Measurements from ENCODE around the gene WSB1.
"Not testable (repeated sequence)": the region's sequence is repeated elsewhere in the genome, so short reads cannot be mapped to it uniquely, and the experiment has no call there.

WSB1 gene, protein sequence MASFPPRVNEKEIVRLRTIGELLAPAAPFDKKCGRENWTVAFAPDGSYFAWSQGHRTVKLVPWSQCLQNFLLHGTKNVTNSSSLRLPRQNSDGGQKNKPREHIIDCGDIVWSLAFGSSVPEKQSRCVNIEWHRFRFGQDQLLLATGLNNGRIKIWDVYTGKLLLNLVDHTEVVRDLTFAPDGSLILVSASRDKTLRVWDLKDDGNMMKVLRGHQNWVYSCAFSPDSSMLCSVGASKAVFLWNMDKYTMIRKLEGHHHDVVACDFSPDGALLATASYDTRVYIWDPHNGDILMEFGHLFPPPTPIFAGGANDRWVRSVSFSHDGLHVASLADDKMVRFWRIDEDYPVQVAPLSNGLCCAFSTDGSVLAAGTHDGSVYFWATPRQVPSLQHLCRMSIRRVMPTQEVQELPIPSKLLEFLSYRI

DNA sequence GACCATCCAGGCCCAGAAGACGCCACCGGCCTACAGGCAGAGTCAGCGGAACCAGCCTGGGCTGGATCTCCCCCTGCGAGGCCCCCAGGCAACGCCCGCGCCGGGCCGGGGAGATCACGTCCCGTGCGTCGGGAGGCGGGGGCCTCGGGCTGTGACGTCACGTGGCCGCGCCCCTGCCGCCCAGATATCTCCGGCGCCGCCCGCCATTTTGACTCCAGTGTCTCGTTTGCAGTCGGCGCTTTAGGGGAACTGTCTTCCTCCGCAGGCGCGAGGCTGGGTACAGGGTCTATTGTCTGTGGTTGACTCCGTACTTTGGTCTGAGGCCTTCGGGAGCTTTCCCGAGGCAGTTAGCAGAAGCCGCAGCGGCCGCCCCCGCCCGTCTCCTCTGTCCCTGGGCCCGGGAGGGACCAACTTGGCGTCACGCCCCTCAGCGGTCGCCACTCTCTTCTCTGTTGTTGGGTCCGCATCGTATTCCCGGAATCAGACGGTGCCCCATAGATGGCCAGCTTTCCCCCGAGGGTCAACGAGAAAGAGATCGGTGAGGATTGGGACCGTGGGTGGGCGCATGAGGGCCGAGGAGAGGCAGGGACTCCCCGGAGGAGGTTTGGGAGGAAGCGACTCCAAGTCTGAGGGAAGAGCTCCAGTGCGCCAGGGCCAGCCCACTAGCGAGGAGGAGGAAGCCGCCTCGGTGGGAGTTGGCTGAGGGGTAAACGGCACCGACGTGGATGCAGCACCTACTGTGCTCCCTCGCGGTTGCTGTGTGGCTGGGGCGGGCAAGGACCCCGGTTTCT, at the start of gene WSB1:
Gene WSB1 (plus strand): TSS at position 217 of the 791 bp plus-strand sequence. CDS start 282 bp downstream, at position 499.
- H3K27ac Mint-ChIP-seq, result peak within 1 kb of the TSS; percentile 95
- H3K36me3 Mint-ChIP-seq, result peaks cover 17% of the 10 kb centered on the region
- no peaks in the 10 kb centered on the region for H3K27me3 Mint-ChIP-seq
- peaks cover 40% of the 10 kb centered on the region for H3K4me1 Mint-ChIP-seq
- peak within 1 kb of the TSS; percentile 90 for H3K4me3 Mint-ChIP-seq
- no peaks in the 10 kb centered on the region for H3K9me3 Mint-ChIP-seq
- ATAC-seq, result peak; percentile 96

DNA sequence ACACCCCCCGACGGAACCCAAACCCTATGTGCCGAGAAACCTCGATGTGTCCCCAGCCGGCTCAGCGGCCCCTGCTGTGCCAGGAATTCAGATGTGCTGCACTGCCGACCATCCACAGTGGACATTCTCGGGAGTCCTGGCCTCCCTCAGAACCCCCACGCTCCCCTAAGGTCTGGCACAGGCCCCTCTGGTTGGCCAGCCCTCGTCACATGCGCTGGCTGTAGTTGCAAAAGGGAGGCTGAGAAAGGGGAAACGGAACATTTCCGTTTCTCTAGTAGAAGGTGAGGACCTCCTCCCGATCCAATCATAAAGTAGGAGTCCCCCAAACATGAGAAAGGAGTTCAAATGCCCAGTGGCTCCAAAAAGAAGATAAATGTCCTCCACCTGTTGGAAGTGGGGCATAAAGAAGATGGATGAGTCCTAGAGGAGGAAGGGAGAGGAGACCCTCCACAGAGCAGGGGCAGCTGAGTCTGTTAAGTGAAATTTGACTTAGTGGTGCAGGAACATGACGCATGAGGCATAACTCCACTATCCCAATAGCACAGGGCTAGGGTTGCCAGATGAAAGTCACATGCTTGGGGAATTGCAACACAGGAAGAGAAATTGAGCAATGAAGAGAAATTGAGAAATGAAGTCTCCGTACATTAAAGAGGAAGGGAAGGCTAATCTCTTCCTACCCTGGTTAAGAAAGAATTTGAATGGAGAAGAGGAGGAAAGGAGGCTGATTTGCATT, 49.3 kb upstream of the WSB1 start:
- peaks cover 49% of the 10 kb centered on the region for H3K4me1 Mint-ChIP-seq
- no peaks in the 10 kb centered on the region for H3K27me3 Mint-ChIP-seq
- H3K4me3 Mint-ChIP-seq, result no peak overlapping the region
- no peak for ATAC-seq
- no peak overlapping the region for H3K27ac Mint-ChIP-seq
- H3K36me3 Mint-ChIP-seq, result no peaks in the 10 kb centered on the region
- H3K9me3 Mint-ChIP-seq, result no peaks in the 10 kb centered on the region

DNA sequence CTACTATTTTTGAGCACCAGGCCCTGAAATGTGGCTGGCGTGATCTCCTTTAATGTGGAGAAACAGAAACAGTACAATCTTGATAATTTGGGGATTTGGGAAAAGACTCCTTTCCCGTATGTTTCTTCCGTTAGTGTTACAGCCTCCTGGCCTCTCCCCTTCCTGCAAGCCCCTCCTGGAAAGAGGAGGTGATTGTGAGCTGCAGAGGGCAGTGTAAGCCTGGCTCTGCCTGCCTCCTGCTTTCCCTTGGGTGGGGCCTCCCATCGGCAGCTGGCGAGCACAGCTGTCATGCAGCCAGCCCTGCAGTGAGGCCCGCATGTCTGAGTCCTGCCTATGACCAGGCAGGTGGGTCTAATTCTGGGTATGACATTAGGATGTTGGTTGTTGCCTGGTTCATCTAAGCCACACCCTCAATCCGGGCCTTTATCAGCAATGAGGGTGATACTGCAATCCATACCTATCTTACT, 48.7 kb upstream of the WSB1 start:
- H3K4me1 Mint-ChIP-seq, result peaks cover 43% of the 10 kb centered on the region
- H3K4me3 Mint-ChIP-seq, result no peak overlapping the region
- H3K27ac Mint-ChIP-seq, result no peak overlapping the region
- peak; percentile 90 for ATAC-seq
- H3K36me3 Mint-ChIP-seq, result no peaks in the 10 kb centered on the region
- H3K9me3 Mint-ChIP-seq, result no peaks in the 10 kb centered on the region
- H3K27me3 Mint-ChIP-seq, result no peaks in the 10 kb centered on the region

DNA sequence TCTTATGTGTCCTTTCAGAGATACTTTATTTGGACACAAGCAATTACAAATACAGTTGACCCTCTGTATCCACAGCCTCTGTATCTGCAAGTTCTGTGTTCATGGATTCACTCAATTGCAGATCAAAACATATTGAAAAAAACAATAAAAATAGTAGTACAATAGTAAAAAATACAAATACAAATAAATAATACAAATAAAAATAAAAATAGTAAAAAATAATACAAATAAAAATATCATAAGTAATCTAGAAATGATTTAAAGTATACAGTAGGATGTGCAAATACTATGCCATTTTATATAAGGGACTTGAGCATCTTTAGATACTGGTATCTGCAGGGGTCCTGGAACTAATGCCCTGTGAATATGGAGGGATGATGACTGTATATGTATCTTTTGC, 47.4 kb upstream of the WSB1 start:
- Mint-ChIP-seq H3K9me3 (no peaks in the 10 kb centered on the region), H3K27ac (no peak overlapping the region), H3K27me3 (no peaks in the 10 kb centered on the region), H3K4me3 (no peak overlapping the region), H3K36me3 (no peaks in the 10 kb centered on the region), H3K4me1 (peaks cover 30% of the 10 kb centered on the region)
- no peak for ATAC-seq

DNA sequence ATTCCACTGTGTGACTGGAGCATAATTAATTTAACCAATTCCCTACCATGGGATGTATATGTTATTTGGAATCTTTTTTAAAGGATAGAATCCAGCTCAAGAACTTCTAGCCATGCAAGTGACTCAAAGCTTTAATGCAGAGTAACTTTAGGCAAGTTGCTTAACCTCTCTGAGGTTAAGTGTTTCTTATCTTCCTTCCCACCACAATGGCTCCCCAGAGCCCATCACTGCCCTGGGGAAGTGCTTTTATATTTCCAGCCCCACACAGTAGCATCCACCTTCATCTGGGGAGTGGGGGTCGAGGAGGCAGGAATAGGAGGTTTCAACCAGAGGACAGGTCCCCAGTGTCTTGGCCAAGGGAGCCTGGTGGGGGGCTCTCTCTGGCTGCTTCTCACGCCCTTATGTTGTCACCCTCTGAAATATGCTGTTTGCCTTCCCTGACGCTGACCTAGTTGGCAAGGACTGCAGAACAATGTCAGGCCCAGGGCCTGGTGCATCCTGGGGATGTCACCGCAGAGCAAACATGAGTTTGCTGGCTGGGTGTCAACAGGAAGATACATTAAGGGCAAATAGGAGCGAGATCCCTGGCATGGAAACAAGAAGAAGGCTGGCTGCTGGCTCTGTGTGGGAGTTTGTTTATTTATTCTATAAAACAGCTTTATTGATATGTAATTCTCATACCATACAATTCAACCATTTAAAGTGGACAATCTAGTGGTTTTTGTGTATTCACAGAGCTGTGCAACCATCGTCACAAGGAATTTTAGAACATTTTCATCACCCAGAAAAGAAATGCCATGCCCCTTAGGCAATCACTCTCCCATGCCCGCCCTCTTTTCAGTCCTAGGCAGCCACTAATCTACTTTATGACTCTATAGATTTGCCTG, 46.6 kb upstream of the WSB1 start:
- Mint-ChIP-seq H3K27ac (no peak overlapping the region), H3K36me3 (no peaks in the 10 kb centered on the region), H3K27me3 (no peaks in the 10 kb centered on the region), H3K4me1 (peaks cover 22% of the 10 kb centered on the region), H3K9me3 (no peaks in the 10 kb centered on the region), H3K4me3 (no peak overlapping the region)
- ATAC-seq, result no peak

DNA sequence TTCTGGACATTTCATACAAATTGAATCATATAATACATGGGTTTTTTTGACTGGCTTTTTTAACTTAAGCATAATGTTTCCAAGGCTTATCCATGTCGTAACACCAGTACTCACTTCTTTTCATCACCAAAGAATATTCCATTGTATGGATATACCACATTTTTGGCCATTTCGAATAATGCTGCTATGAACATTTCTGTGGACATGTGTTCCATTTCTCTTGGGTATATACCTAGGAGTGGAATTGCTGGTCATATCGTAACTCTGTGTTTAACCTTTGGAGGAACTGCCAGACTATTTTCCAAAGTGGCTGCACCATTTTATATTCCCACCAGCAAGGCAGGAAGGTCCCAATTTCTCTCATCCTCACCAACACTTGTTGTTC, 46.0 kb upstream of the WSB1 start:
- H3K36me3 Mint-ChIP-seq, result no peaks in the 10 kb centered on the region
- no peak overlapping the region for H3K27ac Mint-ChIP-seq
- H3K9me3 Mint-ChIP-seq, result no peaks in the 10 kb centered on the region
- no peaks in the 10 kb centered on the region for H3K27me3 Mint-ChIP-seq
- peaks cover 18% of the 10 kb centered on the region for H3K4me1 Mint-ChIP-seq
- no peak for ATAC-seq
- H3K4me3 Mint-ChIP-seq, result no peak overlapping the region

DNA sequence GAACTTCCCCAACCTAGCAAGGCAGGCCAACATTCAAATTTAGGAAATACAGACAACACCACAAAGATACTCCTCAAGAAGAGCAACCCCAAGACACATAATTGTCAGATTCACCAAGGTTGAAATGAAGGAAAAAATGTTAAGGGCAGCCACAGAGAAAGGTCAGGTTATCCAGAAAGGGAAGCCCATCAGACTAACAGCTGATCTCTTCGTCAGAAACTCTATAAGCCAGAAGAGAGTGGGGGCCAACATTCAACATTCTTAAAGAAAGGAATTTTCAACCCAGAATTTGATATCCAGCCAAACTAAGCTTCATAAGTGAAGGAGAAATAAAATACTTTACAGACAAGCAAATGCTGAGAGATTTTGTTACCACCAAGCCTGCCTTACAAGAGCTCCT, 43.1 kb upstream of the WSB1 start:
- not testable (repeated sequence) for H3K27ac Mint-ChIP-seq, ATAC-seq, H3K36me3 Mint-ChIP-seq, H3K27me3 Mint-ChIP-seq, H3K4me3 Mint-ChIP-seq, H3K4me1 Mint-ChIP-seq, H3K9me3 Mint-ChIP-seq

DNA sequence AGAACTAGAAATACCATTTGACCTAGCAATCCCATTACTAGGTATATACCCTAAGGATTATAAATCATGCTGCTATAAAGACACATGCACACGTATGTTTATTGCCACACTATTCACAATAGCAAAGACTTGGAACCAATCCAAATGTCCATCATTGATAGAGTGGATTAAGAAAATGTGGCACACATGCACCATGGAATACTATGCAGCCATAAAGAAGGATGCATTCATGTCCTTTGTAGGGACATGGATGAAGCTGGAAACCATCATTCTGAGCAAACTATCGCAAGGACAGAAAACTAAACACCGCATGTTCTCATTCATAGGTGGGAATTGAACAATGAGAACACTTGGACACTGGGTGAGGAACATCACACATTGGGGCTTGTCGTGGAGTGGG, 39.1 kb upstream of the WSB1 start:
- H3K9me3 Mint-ChIP-seq, H3K27me3 Mint-ChIP-seq, H3K4me1 Mint-ChIP-seq, H3K27ac Mint-ChIP-seq, H3K36me3 Mint-ChIP-seq, ATAC-seq, H3K4me3 Mint-ChIP-seq: not testable (repeated sequence)

DNA sequence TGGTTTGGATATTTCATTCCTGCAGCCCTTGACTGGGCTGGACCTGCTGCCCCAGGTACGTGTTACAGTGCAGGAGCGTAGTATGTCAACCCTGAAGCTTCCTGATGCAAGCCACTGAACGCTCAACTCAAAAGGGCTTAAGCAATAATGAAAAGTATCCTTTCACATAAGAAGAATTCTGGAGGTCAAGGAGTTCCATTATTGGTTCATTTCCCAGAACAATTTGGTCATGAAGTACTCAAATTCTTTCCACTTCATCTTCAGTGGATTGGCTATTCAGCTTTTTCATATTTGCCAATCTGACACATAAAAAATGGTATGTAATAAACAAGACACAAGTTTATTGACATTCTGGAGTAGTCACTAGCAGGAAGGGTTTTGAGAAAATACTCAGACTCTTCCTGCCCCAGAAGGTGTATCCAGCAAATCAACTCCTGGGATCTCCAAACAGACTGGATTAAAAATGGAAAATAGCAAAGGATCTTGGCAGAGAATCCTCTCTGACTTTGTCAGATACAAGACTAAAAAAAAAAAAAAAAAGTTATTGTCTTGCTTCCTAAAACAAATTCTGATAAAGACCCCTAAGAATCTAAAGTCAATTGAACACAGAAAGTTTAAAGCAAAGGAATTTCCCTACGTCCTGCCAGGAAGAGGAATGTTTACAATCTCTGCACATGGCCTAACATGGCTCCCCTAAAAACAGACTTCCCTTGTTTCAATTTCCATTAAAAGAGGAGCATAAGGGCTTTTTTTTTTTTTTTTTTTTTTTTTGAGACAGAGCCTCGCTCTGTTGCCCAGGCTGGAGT, 37.5 kb upstream of the WSB1 start:
- no peaks in the 10 kb centered on the region for H3K9me3 Mint-ChIP-seq
- no peaks in the 10 kb centered on the region for H3K27me3 Mint-ChIP-seq
- H3K4me3 Mint-ChIP-seq, result no peak overlapping the region
- no peaks in the 10 kb centered on the region for H3K4me1 Mint-ChIP-seq
- H3K36me3 Mint-ChIP-seq, result no peaks in the 10 kb centered on the region
- no peak for ATAC-seq
- H3K27ac Mint-ChIP-seq, result no peak overlapping the region

DNA sequence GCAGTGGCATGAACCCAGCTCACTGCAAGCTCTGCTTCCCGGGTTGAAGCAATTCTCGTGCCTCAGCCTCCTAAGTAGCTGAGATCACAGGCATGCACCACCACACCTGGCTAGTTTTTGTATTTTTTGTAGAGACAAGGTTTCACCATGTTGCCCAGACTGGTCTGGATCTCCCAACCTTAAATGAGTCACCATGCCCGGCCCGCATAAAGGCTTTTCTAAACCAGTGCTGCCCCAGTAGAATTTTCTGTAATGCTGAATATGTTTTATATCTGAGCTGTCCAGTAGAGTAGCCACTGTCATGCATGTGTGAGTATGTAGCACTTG, 36.9 kb upstream of the WSB1 start:
- Mint-ChIP-seq H3K9me3 (no peaks in the 10 kb centered on the region), H3K4me3 (no peak overlapping the region)
- no peak for ATAC-seq

DNA sequence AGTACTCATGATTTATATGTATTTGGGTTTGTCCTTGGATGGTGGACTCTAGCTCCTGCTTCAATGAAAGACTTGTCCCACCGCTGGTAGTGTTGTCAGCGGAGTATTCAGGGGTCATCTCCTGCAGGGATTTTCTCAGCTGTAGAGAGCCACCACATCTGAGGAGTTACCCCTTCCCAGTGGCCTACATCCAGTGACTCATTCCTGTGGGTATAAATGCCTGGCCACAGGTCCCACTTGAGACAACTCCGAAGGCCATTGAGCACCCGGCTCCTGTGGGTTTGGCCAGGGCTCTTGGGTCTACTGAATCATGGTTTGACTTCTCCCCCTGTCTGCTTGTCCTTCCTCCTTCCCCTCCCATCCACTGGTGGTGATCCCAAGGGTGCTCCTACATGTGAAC, 34.6 kb upstream of the WSB1 start:
- H3K9me3 Mint-ChIP-seq, result no peaks in the 10 kb centered on the region
- ATAC-seq, result no peak
- H3K36me3 Mint-ChIP-seq, result no peaks in the 10 kb centered on the region
- no peak overlapping the region for H3K4me3 Mint-ChIP-seq
- H3K27ac Mint-ChIP-seq, result no peak overlapping the region
- H3K27me3 Mint-ChIP-seq, result no peaks in the 10 kb centered on the region
- no peaks in the 10 kb centered on the region for H3K4me1 Mint-ChIP-seq

More for the DNA sequence above, 36.9 kb upstream of the WSB1 start:
- Mint-ChIP-seq H3K4me1 (no peaks in the 10 kb centered on the region), H3K27me3 (no peaks in the 10 kb centered on the region), H3K27ac (no peak overlapping the region), H3K36me3 (no peaks in the 10 kb centered on the region)

DNA sequence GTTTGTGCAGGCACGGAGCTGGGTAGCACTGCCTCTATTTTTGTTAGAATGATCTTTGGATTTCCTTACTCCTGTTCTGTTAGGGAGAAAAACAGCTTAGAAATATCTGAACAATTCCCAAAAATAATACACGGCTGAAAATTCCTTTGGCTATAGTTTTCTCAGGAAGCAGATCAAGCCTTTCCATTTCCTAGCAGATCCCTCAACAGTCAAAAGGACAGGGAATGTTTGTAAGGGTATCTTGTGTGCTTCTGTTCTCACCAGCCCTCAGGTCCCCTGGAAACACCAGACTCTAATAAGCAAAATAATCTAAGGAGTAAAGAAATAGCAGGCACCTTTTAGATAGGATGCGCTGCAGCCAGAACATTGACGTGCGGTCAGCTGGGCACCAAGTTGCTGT, 30.5 kb upstream of the WSB1 start:
- Mint-ChIP-seq H3K27me3 (no peaks in the 10 kb centered on the region), H3K4me1 (peaks cover 4% of the 10 kb centered on the region), H3K4me3 (no peak overlapping the region), H3K9me3 (no peaks in the 10 kb centered on the region), H3K36me3 (no peaks in the 10 kb centered on the region), H3K27ac (no peak overlapping the region)
- no peak for ATAC-seq

DNA sequence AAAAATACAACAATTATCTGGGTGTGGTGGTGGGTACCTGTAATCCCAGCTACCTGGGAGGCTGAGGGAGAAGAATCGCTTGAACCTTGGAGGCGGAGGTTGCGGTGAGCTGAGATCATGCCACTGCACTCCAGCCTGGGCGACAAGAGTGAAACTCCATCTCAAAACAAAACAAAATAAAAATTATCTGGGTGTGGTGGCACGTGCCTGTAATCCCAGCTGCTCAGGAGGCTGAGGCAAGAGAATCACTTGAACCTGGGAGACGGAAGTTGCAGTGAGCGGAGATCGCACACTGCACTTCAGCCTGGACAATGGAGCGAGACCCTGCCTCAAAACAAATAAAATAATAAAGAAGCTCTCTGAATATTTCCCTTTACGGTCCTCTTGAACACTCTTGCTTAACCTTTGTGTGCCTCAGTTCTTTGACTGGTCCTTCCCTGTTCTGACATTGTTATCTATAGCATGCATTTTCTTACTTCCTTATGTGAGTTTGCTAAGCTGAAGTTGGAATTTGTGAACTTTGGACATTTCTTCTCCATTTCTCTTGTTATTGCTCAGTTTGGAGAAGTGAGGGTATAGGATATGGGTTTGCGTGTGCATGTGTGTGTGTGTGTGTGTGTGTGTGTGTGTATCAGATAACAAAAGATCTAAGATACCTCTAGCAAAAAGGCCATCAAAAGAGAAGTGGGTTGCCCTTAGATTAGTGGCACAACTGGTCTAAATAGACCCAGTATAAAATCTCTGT, 29.7 kb upstream of the WSB1 start:
- H3K9me3 Mint-ChIP-seq, result no peaks in the 10 kb centered on the region
- peaks cover 11% of the 10 kb centered on the region for H3K4me1 Mint-ChIP-seq
- no peak overlapping the region for H3K27ac Mint-ChIP-seq
- H3K27me3 Mint-ChIP-seq, result no peaks in the 10 kb centered on the region
- no peak overlapping the region for H3K4me3 Mint-ChIP-seq
- no peak for ATAC-seq
- no peaks in the 10 kb centered on the region for H3K36me3 Mint-ChIP-seq
